ENCODE results near the gene FARP1. TPM values are rescaled to one million over a fixed set of nuclear protein-coding genes. Genes with fewer than 3 reads are reported as not detected.

Gene FARP1
- total RNA-seq, 2 experiments from 2014 or later = not detected

GRCh38 chr13:98195054-98195791, 52.3 kb downstream of the FARP1 start:
- no peaks in the 10 kb centered on the region for H3K36me3 ChIP-seq (ENCODE audit: insufficient read depth, low read length)
- H3K9me2 ChIP-seq (ENCODE audit: insufficient read depth, low read length) = no peaks in the 10 kb centered on the region
- no peaks in the 10 kb centered on the region for H3K9me3 ChIP-seq (ENCODE audit: low read length)
- H2AFZ ChIP-seq (ENCODE audit: low read length) = no peak overlapping the region
- H3K79me2 ChIP-seq (ENCODE audit: insufficient read depth, low read depth, low read length) = no peaks in the 10 kb centered on the region
- no TSS peak for BruUV-seq (replicated peaks)
- TF ChIP-seq CTCF (conservative IDR thresholded peaks at IDR 0.05; ENCODE audit: low read length) = no peak
- TF ChIP-seq EZH2phosphoT487 (IDR thresholded peaks at IDR 0.05; ENCODE audit: borderline replicate concordance, low read depth, low read length) = no peak
- H3K4me3 ChIP-seq (ENCODE audit: low read depth, low read length, poor library complexity, severe bottlenecking) = no peak overlapping the region
- DNase-seq (ENCODE audit: low spot score) = no peak
- H3K4me2 ChIP-seq (ENCODE audit: low read length) = no peak overlapping the region
- intact Hi-C loops (cut with micrococcal nuclease; ENCODE audit: unreplicated experiment) = no loop called here
- no peak overlapping the region for H3K27ac ChIP-seq (ENCODE audit: low read depth, low read length, poor library complexity, severe bottlenecking)
- ChIA-PET CTCF (ENCODE audit: unreplicated experiment) (no interaction called here), POLR2A (no interaction called here)
- no peaks in the 10 kb centered on the region for H4K20me1 ChIP-seq (ENCODE audit: insufficient read depth, low read length)
- H3K4me1 ChIP-seq (ENCODE audit: insufficient read depth, low read length, poor library complexity, severe bottlenecking) = no peaks in the 10 kb centered on the region

GRCh38 chr13:98198683-98199082, 55.8 kb downstream of the FARP1 start:
- Histone ChIP-seq H3K36me3 (ENCODE audit: insufficient read depth, low read length) (no peaks in the 10 kb centered on the region), H2AFZ (ENCODE audit: low read length) (no peak overlapping the region), H3K9me3 (ENCODE audit: low read length) (no peaks in the 10 kb centered on the region), H4K20me1 (ENCODE audit: insufficient read depth, low read length) (no peaks in the 10 kb centered on the region), H3K79me2 (ENCODE audit: insufficient read depth, low read depth, low read length) (no peaks in the 10 kb centered on the region), H3K4me2 (ENCODE audit: low read length) (no peak overlapping the region), H3K27ac (ENCODE audit: low read depth, low read length, poor library complexity, severe bottlenecking) (no peak overlapping the region), H3K4me1 (ENCODE audit: insufficient read depth, low read length, poor library complexity, severe bottlenecking) (no peaks in the 10 kb centered on the region), H3K4me3 (ENCODE audit: low read depth, low read length, poor library complexity, severe bottlenecking) (no peak overlapping the region), H3K9me2 (ENCODE audit: insufficient read depth, low read length) (no peaks in the 10 kb centered on the region)
- DNase-seq (ENCODE audit: low spot score) = no peak
- TF ChIP-seq CTCF (conservative IDR thresholded peaks at IDR 0.05; ENCODE audit: low read length) = no peak
- TF ChIP-seq EZH2phosphoT487 (IDR thresholded peaks at IDR 0.05; ENCODE audit: borderline replicate concordance, low read depth, low read length) = no peak
- ChIA-PET CTCF (ENCODE audit: unreplicated experiment) (no interaction called here), POLR2A (no interaction called here)
- intact Hi-C loops (cut with micrococcal nuclease; ENCODE audit: unreplicated experiment) = no loop called here
- BruUV-seq (replicated peaks) = no TSS peak

- H3K4me3 ChIP-seq (ENCODE audit: low read depth, low read length, poor library complexity, severe bottlenecking) = no peak overlapping the region
- H3K27ac ChIP-seq (ENCODE audit: low read depth, low read length, poor library complexity, severe bottlenecking) = no peak overlapping the region
- no peaks in the 10 kb centered on the region for H3K4me1 ChIP-seq (ENCODE audit: insufficient read depth, low read length, poor library complexity, severe bottlenecking)
- no peak for DNase-seq (ENCODE audit: low spot score)
- no peaks in the 10 kb centered on the region for H3K36me3 ChIP-seq (ENCODE audit: insufficient read depth, low read length)
- ChIA-PET CTCF (ENCODE audit: unreplicated experiment) (no interaction called here), POLR2A (no interaction called here)
- no peak overlapping the region for H2AFZ ChIP-seq (ENCODE audit: low read length)
- TF ChIP-seq EZH2phosphoT487 (IDR thresholded peaks at IDR 0.05; ENCODE audit: borderline replicate concordance, low read depth, low read length) = no peak
- no peak for TF ChIP-seq CTCF (conservative IDR thresholded peaks at IDR 0.05; ENCODE audit: low read length)
- H3K9me3 ChIP-seq (ENCODE audit: low read length) = no peaks in the 10 kb centered on the region
- H3K4me2 ChIP-seq (ENCODE audit: low read length) = no peak overlapping the region
- H4K20me1 ChIP-seq (ENCODE audit: insufficient read depth, low read length) = no peaks in the 10 kb centered on the region
- H3K9me2 ChIP-seq (ENCODE audit: insufficient read depth, low read length) = no peaks in the 10 kb centered on the region
- no TSS peak for BruUV-seq (replicated peaks)
- intact Hi-C loops (cut with micrococcal nuclease; ENCODE audit: unreplicated experiment) = no loop called here
- H3K79me2 ChIP-seq (ENCODE audit: insufficient read depth, low read depth, low read length) = no peaks in the 10 kb centered on the region
These were observed 56.6 kb downstream of the FARP1 start for GRCh38 chr13:98199480-98199879.
